Stimulated activated CD4-positive, alpha-beta T cell treated with anti-CD3 and anti-CD28 coated beads, Interleukin-15, amount 100 ng/mL, for 24 hours (primary cell): Measurements from ENCODE around the gene LDB2.

ENCODE experiments used
- DNase-seq: peaks from one replicate; pipeline ENCODE4 v3.0.0-alpha.2; 2020

The LDB2 gene

DNA sequence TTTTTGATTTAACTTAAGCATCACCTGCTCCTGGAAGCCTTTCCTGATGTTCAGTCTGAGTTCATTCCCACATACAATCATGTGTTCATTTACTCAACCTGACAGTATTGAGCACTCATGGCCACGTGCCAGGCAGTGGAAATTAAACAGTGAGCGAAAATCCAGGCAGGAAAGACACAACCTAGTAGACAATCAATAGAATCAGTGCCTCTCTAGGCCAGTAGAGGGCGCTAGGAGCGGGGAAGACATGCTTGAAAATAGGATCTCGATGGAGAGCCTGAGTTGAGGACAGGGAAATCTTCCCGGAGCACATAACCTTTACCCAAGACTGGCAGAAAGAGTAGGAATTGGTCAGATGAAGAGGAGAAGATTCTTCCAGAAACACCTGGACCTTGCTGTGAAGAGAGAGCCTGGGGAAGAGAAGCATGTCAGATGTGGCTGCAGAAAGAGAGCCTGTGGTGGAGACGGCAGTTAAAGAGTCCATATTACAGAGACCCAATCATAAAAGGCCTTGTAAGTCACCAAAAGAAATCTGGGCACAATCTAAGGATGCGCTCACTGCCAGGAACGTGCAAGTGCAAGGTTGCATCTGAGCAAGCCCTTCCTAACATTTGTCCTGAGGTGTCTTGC is 103.5 kb downstream of the LDB2 start:
- peak; percentile 54 for DNase-seq

DNA sequence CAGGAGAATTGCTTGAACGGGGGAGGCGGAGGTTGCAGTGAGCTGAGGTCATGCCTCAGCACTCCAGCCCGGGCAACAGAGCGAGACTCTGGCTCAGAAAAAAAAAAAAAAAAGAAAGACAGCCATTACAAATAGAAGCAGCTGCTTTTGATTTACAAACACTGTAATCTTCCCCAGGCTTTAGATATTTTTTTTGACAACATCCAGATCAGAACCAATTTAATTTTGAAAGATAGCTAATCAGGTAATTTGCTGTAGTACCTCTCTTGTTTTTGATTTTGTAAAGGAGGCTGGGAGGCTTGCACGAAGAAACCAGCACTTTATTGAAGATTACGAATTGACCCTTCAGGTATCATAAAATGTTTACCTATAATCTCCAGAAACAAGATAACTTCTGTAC is 107.0 kb downstream of the LDB2 start:
- DNase-seq: no peak

DNA sequence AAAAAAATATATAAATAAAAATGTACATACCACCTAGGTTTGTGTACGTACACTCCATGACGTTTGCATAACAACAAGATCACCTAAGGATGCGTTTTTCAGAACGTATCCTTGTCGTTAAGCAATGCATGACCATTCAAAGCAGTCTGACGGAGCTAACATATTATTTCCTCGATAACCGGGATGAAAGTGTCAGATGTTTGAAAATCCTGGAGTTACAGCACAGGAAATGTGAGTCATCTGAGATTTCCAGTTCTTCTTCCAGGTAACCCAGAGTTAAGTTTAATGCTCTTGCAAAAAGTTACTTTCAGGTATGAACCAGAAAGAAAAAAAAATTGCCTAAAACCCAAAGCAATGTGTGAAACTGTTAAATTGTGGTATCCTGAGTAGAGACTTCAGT is 107.9 kb downstream of the LDB2 start:
- DNase-seq: no peak

DNA sequence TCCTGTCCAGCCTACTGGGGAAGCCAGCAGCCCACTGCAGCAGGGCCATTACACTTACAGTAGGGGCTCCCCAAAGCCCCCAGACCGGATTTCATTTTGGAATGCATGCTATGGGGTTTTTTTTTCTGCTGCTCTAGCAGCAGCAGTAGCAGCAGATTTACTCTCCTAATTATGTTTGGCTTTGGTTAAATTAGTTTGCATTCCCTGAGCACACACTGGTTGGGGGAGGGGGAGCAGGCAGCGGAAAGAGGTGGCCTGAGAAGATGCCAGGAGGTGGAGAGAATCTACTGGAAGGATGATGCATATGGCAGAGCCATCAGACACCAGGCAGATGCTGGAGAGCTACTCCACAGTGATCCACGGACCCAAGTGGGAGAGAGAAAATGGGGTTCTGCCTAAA is 109.6 kb downstream of the LDB2 start:
- no peak for DNase-seq

DNA sequence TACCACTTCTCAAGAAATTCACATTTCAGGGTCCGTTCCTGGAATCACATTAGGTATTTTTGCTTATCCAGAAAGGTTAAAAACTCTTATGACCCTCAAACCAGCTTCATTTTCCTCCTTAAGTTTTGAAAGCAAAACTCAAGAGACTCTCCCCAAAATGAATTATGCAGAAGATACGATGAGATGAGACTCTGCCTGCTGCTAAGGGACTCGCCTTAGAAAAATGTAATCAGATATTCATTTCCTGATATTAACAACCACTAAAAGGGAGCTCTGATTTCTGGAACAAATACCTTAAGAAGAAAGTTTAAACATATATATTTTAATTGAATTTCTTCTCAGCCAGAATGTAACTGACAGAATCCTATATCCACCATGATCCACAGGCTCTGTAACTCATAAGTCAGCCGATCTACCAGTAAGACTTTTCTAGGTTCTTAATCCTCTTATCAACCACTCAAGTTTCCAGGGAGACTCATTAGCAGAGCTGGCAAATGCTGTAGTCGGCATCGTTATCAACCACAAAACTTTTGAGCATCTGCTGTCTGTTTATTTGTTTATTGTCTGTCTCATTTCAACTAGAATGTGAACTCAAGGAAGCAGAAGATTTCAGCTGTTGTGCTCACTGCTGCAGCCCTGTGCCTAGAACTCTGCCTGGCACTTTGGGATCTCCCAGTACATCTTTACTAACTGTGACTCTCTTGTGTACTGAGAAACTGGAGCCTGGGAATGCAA is 112.5 kb downstream of the LDB2 start:
- DNase-seq: no peak

DNA sequence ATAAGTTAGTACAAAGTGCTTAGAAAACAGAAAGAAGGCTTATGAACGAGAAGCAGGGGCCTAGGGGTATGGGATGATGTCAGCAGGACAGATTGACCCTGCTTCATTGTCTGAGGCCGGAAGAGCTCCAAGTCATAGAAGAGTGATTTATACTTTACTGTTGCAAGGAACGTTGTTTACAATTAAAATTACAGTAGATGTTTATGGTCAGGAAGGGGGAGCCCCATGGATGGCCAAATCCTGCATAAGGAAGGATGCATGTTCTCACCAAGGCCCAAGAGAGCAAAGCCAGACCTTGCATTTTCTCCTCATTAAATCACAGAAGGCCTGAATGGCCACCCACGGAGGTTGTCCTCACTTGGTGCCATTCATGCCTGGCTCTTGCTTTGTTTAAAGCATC is 115.3 kb downstream of the LDB2 start:
- no peak for DNase-seq

DNA sequence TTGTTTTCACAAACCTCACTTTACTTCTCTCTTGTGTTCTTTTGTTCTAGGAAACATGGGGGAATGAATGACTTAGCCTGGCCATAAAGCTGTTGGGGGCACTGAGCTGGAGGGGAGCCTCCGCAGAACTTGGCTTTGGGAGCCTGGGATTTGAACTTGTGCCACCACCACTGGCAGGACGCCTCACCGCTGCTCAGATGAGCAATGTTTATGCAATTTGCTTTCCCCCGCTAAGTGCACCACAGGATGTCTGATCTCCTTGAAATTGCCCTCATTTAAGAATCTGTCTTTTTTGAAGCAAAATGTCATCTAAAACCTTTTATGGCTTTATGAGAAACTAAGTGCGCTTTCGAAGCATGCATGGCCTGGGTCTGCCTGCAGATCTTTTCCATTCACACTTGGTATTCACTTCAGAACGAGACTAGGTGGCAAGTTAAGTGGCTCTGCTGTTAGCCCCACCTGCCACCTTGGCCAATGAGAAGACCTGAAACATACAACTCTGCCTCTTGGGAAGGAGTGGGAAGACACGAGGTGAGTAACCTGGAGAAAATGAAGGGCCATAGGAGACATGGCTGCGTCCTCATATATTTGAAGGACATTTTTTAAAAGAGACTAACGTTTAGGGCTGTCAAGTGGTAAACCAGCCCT is 119.3 kb downstream of the LDB2 start:
- no peak for DNase-seq

DNA sequence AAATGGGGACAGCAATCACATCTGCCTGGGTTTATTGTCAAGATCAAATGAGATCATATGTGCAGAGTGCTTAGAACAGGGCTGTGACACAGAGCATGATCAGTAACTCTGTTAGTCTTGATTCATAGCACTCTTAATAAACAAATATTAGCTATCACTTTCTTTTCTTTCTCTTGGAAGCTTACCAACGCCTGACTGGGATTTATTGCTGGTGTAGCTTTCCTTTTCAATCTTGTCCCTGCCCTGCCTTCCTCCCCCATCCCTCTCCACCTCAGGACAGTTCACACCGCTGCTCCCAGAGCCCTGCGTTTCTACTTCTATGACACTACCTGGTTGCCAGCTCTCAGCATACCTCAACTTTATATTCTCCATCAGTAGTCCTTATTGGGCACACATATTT is 120.7 kb downstream of the LDB2 start:
- no peak for DNase-seq

DNA sequence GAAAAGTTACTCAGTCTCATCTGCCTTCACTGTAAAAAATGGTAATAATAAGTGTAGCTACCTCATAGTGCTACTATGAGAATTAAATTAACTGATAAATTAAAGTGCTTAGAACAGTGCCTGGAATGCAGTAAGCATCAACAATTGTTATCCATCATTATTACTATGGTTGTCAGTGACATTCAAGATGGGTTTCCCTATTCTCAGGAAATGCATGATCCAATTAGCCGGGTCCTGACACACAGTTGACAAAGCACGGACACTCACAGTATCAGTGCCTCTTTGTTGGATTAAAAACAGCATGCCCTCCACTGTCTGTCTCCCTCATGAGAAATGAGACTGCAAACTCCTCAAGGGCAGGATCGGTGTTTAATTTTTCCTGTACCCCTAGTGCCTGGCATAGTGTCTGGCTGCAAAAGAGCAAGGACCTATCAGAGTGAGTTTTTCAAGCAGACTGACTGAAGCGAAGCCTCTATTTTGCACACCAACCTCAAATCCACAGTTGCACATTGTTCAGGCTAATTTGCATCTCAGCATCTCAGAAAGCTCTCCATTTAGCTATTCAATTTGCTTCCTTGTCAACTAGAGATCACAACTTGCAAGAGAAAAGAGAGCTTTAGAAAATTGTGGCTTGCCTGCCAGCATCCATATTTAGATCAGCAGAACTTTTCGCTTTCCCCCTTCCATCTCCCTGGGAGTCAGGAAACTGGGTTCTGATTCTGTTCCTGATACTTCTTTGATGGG is 122.9 kb downstream of the LDB2 start:
- no peak for DNase-seq

DNA sequence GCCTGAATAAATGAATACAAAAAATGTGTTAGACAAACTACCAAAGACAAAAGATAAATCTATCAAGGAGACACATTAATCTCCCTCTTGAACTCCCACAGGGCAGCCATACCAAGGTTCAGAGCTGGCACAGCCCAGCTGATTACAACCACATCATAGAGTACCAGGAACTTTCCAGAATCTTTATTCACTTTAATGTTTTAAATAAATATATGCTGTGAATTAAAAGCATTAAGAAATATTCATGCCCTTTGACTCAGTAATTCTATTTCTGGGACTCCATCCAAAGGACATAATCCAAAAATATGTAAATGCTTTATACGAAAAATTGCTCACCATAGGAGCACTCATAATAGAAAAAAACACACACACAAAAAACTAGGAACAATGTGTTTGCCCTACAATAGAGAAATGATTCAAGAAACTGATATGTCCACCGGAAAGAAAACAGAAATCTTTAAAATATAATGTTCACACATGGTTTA is 126.0 kb downstream of the LDB2 start:
- no peak for DNase-seq

DNA sequence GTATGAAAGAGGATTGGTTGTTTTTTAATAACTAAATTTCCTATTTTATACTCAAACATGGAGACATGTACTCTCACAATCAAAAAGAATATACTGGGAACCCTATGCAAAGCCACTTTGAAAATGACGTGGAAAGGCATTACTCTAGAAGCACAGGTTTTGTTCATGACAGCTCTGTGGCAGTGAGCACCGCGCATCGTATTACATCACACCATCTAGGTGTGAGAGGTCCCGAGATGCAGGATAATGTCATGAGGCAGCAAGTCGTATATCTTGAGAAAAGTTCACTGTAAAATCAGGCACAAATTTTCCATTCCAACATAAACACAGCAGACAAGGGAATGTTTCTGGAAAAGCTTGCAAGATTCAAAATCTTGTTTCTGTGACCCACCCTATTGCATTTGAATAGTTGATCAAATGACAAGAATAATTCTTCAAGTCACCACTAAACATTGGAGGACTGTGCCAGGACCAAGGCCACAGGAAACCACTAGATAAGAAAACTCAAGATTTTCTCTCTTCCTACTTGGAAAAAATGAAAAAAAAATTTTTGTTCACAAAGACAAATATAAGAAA is 127.6 kb downstream of the LDB2 start:
- no peak for DNase-seq

DNA sequence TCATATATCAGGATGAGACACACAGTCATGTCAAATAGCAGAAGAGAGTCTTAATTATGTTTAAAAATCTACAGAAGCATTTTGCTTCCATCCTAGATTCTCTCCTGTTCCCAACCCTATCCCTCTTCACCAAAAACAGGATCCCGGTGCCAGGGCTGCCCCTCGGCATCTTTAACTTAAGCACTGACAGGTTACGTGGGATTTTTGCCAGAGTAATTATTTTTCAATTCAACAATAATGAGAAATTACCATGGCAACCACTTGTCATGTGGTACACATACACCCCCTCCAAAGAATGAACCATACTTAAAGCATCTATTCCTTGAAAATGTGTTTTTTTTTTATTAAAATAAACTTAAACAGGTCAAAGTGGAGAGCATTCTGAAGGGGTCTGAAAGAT is 130.6 kb downstream of the LDB2 start:
- no peak for DNase-seq

DNA sequence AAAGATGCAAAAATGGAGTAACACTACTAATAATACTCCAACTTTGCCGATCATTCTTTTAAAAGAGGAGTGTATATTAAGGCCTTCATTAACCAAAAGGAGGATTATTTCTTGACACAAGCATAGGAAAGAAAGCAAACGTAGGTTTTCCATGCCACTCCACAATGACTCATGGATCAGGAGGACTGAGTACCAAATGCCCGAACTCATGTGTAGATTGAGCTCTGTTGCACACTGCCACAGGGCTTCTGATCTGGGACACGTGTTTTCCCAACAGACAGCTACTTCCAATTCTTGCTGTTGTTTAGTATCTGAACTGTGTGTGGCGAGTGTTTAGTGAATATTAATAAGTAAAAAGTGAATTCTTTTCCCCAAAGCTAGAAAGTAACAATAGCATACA is 131.2 kb downstream of the LDB2 start:
- DNase-seq: no peak

DNA sequence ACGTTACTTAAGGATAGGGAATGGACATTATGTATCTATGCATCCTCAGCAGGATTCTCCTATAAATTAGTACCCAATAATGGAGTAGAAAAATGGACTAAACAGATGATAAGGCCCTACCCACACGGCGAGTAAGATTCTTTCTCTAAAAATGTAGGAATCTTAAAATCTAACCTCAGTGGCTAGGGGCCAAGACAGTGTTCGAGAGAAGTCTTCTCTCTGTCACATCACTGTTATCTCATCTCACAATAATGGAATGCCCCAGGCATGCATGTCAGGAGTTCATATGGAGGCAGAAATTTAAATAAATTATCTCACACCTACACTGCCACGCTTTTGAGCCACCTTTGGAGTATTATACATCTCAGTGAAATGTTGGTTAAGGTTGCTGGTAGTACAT is 132.9 kb downstream of the LDB2 start:
- no peak for DNase-seq

DNA sequence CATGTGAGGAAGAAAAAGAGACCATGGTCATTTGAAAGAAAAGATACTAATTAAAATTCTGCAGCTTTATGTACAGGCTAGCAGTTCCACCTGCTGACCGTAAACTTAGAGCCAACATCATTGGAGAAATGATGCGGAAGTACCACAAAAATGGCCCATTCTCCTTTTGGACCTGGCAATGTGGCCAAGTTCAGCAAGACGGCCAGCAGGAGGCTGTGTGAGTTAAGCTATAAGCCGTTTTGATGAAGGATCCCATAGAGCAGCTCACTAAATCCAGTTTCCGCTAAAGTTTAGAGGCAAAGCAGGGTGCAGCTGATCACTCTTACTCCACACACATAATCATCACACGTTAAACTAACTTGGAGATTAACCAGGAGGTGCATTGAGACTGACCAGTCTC is 133.8 kb downstream of the LDB2 start:
- DNase-seq: no peak

DNA sequence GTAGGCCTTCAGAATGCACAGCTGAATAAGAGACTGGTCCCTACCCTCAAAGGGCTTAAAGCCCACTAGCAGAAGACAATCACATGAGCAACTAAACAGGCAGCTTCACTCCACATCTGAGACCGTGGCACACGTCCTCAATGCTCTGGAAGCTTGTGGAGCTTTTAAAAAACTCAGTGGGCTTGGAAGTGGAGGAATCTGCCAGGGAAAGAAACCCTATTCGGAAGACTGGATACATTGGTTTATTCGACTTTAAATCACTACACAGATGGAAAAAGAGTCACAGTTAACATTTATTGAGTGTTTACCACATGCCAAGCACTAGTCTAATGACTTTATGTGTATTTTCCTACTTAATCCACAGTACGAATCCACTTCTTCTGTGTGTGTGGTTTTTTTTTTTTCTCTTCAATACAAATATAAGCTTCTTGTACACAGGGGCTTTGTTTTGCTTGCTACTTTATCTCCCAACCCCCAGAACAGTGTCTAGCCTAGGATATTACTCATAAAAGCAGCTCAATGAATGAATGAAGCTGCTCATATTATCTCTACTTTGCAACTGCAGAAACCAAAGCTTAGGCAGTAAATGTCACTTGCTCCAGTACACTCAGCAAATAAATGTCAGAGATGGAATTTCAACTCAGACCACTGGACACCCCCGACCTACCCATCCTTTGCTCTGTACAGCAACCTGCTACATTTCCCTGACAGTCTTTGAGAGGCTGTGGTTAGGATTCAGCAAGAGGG is 137.7 kb downstream of the LDB2 start:
- no peak for DNase-seq

DNA sequence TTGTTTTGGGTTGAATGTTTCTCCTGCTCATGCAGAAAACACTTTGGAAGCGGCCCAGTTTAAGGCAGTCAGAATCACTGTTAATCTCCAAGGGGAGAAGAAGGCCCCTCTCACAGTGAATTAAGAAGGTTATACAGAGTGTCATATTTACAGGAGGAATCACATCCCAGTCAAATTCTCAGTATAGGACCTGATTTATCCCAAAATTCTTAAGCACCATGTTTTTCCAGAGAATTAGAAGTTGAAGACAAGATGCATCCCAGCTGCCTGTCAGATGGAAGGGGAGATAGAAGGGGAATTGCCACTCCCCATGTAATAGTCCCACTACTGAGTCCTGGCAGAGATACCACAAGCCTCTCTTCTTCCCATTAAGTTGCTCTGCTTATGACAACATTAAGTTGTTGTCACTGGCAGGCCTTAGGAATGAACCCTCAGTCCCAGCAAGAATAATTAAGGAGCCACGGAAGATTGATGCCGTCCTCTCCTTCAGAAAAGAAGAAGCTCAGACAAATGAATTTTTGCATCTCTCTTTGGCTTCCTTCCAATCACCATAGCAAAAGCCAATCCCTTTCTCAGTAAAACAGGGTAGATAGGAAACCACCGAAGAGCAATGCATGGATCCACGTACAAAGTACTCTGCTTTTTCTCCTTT is 138.4 kb downstream of the LDB2 start:
- DNase-seq: no peak

DNA sequence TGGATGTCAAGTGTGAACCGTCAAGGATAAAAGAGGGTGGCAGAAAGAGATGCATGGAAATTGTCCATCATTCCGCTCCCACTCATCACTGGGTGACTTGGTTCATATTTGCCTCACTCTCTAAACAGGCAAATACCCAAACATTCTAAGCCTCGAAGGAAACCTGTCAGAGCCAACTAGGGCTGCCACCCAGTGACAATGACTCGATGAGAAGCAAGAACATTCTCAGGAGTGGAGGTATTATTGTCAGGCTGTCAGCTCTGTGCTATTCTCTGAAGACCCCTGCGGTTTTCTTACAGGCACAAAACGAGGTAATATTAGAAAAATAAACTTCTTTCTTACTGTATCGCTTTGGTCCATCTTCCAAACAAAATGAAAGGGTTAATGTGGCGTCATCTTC is 139.6 kb downstream of the LDB2 start:
- no peak for DNase-seq

DNA sequence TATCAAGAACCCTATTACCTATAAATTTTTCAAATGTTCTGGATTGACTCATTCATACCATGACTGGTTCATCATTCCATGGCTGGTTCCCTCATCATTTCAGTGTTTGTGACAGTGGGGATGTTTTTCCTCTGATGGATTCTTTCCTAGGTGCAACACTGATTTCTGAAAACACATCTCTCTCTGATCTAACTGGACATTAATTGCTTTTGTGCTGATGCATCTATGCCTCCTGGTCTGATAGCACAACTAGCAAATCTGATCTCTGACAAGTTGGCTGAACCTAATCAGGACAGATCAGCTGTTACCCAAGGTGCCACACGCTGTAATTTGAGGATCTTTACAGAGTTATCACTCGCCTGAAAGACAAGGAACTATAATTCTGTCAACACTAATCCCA is 140.2 kb downstream of the LDB2 start:
- no peak for DNase-seq

DNA sequence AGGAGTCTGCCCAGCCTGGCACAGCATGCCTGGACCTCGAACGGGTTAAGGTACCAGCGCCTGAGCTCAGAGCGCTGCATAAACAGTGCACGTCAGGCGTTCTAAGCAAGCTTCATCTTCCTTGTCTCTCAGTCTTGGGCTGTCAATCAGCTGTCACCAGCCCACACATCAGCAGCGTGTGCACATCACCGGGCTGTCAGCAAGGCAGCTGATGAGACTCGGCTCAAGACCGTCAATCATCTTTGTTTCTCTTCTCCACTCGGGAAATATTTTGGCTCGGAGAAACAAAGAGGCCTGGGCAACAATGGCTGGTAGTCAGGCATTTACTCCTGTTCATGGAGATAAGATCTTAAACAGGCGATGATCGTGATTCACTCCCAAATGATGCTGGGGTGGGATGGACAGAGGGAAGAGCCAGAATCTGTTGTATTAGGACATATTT is 141.3 kb downstream of the LDB2 start:
- no peak for DNase-seq

DNA sequence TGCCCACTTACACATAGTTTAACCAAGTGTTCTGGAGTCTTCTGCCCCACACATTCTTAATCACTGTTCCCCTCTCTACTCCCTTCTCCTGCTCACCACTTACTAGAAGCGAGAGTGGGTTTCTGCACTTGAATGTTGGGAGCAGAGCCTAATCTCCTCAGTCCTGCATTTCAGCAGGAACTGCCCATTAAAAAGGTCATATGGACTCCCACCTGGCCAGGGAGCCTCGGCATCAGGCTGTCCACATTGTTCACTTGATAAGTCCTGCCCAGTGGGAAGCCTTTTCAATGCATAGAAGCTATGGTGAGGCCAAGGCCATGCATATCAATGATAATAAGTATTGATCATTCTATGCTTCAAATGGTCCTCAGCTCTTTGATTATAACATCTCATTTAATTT is 144.3 kb downstream of the LDB2 start:
- no peak for DNase-seq

DNA sequence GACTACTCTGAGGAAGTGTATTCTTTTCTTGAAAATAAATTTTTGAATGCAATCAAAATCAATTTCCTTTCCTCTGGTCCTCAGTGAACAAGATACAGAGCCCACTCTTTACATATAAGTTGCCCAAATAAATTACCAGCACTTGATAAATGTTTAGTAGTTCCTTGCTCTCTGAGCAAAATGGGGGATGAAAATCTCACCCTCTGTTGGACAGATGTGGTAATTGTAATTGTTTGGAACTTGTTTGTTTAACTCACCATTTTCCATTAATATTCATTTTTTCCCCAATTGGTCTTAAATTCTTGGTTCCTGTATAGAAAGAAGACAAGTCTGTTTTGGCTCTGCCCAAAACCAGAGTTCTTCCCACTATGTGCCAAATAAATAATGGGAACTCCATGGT is 146.3 kb downstream of the LDB2 start:
- no peak for DNase-seq
